Thyroid gland (tissue), 4 donors: Measurements from ENCODE around the gene CRYBA4. TPM values are rescaled to one million over a fixed set of nuclear protein-coding genes. Genes with fewer than 3 reads are reported as not detected.

ENCODE experiments used
- DNase-seq, 2 donors: peaks; one replicate each; pipeline ENCODE4 v3.0.0-alpha.2; 2019
- H3K27ac ChIP-seq, 3 donors: fragments of 200-600 bp; sonication (generic); 1 replicate in 2 of 3; 2 replicates in 1 of 3; pipeline ENCODE4 v1.5.1; 2016 to 2019; ENCODE audit warnings: mild to moderate bottlenecking in 1 of 3, moderate library complexity in 1 of 3
- H3K27me3 ChIP-seq: fragments of 200-600 bp; sonication (generic); one replicate; pipeline ENCODE4 v1.5.1; 2019
- H3K36me3 ChIP-seq, 2 donors: fragments of 200-600 bp; sonication (generic); one replicate each; pipeline ENCODE4 v1.5.1; 2016 to 2019
- H3K4me1 ChIP-seq, 2 donors: fragments of 200-600 bp; sonication (generic); one replicate each; pipeline ENCODE4 v1.5.1; 2017 to 2019
- H3K4me3 ChIP-seq, 3 donors: fragments of 200-600 bp; sonication (generic); replicated peaks in 1 of 3; 1 replicate in 2 of 3; 2 replicates in 1 of 3; pipeline ENCODE4 v1.5.1; 2016; ENCODE audit warnings: mild to moderate bottlenecking in 1 of 3
- H3K9me3 ChIP-seq: fragments of 200-600 bp; sonication (generic); one replicate; pipeline ENCODE4 v1.5.1; 2017
- POLR2A ChIP-seq, 2 donors: fragments of 450-650 bp; IDR thresholded peaks; one replicate each; pipeline ENCODE4 v1.6.1; 2017; ENCODE audit warnings: antibody characterized with exemption in 2 of 2, mild to moderate bottlenecking in 2 of 2, moderate library complexity in 1 of 2
- WGBS, 2 donors: methylation state at CpG; one replicate each; pipeline ENCODE4 v1.1.5; 2017; 5-methylcytosine and 5-hydroxymethylcytosine counted together
- intact Hi-C: fragments of 100-400 bp; cut with DNase I; formaldehyde crosslinking; loops from one replicate; pipeline ENCODE4 v1.15.1; 2023
- total RNA-seq, 4 donors: library from RNA; depleted of rRNA; stranded (reverse); fragments of >200 nt; gene quantifications; one replicate each; pipeline ENCODE4 v1.2.3, GENCODE V29; 2016
- TF ChIP-seq, protein P1 (sequence below), 6 experiments: fragments of 200-600 bp in 3 of 6; fragments of 450-650 bp in 3 of 6; sonication (generic) in 3 of 6; IDR thresholded peaks; one replicate each; pipeline ENCODE4 v1.5.1; 2016 to 2019; ENCODE audit warnings: antibody characterized with exemption in 6 of 6, mild to moderate bottlenecking in 2 of 6, inconsistent platforms in 1 of 6, moderate library complexity in 1 of 6

Gene CRYBA4
- not detected for total RNA-seq

DNA sequence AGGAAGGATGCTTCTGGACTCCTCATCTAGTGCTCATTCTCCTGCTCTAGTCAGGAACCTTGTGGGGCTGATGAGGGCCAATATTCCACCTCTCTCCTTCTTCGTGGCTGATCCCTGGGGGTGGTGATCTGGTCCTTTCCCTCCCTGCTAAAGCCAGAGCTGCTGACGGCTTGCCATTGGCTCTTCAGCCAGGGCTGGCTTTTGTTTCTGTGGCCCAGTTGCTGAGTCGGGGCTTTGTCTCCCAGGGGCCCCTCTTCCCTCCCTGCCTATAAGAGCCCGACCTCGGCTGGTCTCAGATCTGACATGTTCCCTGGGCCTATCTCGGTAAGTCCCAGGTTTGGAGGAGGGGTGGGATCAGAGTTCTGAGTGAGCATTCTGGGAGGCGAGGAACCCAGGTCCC lies at the start of gene CRYBA4:
Gene CRYBA4, plus strand, starts transcription at position 301 of the 400 bp plus-strand sequence. CDS start 634 bp downstream, outside the sequence.
- H3K9me3 ChIP-seq, result no peaks in the 10 kb centered on the region
- no peak for DNase-seq
- intact Hi-C loops, result no loop called here
- TF ChIP-seq POLR2A (IDR thresholded peaks at IDR 0.05), result no peak
- TF ChIP-seq, protein P1, sequence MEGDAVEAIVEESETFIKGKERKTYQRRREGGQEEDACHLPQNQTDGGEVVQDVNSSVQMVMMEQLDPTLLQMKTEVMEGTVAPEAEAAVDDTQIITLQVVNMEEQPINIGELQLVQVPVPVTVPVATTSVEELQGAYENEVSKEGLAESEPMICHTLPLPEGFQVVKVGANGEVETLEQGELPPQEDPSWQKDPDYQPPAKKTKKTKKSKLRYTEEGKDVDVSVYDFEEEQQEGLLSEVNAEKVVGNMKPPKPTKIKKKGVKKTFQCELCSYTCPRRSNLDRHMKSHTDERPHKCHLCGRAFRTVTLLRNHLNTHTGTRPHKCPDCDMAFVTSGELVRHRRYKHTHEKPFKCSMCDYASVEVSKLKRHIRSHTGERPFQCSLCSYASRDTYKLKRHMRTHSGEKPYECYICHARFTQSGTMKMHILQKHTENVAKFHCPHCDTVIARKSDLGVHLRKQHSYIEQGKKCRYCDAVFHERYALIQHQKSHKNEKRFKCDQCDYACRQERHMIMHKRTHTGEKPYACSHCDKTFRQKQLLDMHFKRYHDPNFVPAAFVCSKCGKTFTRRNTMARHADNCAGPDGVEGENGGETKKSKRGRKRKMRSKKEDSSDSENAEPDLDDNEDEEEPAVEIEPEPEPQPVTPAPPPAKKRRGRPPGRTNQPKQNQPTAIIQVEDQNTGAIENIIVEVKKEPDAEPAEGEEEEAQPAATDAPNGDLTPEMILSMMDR (IDR thresholded peaks at IDR 0.05), result no peak
- H3K27ac ChIP-seq, result no peak within 1 kb of the TSS
- 71 to 91% methylated on average over 7 of the region's 7 CpGs for WGBS, 2 donors
- no peak within 1 kb of the TSS for H3K4me3 ChIP-seq
- no peaks in the 10 kb centered on the region for H3K27me3 ChIP-seq
- H3K36me3 ChIP-seq, result no peaks in the 10 kb centered on the region
- H3K4me1 ChIP-seq, result peaks cover 0 to 4% of the 10 kb centered on the region in 2 donors

DNA sequence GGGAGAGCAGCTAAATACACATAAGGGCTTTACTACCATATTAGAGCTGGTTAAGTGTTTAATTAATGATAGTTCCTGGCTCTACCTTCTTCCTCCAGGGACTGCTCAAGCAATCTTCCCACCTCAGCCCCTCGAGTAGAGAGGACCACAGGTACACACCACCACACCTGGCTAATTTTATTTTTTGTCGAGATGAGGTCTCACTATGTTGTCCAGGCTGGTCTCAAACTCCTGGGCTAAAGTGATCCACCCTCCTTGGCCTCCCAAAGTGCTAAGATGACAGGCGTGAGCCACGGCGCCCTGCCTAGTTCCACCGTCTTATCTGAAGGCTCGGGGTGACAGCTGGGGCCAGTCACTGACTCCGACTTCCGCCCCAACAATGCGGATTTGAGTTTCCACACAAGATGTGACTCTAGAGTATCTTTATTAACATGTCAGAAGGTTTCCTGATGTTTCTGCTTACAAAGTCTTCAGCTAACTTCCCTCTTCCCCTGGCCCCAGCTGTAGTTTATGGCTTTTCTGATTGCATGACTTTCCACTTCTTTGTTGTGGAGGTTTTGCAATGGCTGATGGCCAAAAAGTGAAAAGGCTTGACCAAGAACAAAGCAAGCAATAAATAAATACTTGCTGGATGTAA lies 48.6 kb upstream of the CRYBA4 start:
- no peaks in the 10 kb centered on the region for H3K27me3 ChIP-seq
- intact Hi-C loops, result no loop called here
- H3K9me3 ChIP-seq, result no peaks in the 10 kb centered on the region
- TF ChIP-seq, protein P1 (IDR thresholded peaks at IDR 0.05), result no peak
- no peak for TF ChIP-seq POLR2A (IDR thresholded peaks at IDR 0.05)
- H3K4me3 ChIP-seq, result no peak overlapping the region
- no peak overlapping the region for H3K27ac ChIP-seq
- WGBS, 2 donors, result 78 to 84% methylated on average over 10 of the region's 10 CpGs
- no peak for DNase-seq
- H3K4me1 ChIP-seq, result peaks cover 15 to 22% of the 10 kb centered on the region in 2 donors
- H3K36me3 ChIP-seq, result no peaks in the 10 kb centered on the region

DNA sequence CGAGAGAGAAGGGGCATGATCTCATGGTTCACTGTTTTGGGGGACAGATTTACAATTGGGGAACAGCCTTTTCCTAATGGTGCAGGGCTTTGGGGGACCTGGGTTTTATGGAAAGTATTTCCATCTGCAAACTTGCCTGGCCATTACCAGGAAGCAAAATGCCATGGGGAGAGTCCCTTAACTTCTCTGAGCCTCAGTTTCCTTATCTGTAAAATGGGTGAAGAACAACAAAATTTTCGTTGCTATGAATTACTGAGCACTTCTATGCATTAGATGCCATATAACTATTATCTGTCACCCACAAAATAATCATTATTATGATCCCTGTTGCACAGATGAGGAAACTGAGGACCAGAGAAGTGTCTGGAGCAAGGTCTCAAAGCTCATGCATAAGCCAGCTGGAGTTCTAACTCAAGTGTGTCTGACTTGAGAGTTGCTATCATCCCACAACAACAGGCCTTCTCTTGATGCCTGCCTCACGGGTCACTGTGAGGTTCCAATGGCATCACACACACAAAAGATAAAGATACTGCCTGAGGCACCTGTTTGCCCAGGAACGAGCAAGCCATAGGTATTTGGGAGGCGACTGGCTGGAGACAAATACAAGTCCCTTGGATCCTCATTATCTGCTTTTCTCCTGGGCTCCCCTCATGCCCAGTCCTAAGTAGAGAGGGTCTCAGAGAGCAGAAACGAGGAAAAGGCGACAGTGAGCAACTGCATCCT lies 47.6 kb upstream of the CRYBA4 start:
- Histone ChIP-seq H3K9me3 (no peaks in the 10 kb centered on the region), H3K4me3 (no peak overlapping the region), H3K27me3 (no peaks in the 10 kb centered on the region), H3K4me1 (peaks cover 11 to 17% of the 10 kb centered on the region in 2 donors), H3K27ac (no peak overlapping the region), H3K36me3 (no peaks in the 10 kb centered on the region)
- DNase-seq, result no peak
- intact Hi-C loops, result no loop called here
- TF ChIP-seq, protein P1 (IDR thresholded peaks at IDR 0.05), result no peak
- no peak for TF ChIP-seq POLR2A (IDR thresholded peaks at IDR 0.05)
- 80 to 82% methylated on average over 7 of the region's 7 CpGs for WGBS, 2 donors

DNA sequence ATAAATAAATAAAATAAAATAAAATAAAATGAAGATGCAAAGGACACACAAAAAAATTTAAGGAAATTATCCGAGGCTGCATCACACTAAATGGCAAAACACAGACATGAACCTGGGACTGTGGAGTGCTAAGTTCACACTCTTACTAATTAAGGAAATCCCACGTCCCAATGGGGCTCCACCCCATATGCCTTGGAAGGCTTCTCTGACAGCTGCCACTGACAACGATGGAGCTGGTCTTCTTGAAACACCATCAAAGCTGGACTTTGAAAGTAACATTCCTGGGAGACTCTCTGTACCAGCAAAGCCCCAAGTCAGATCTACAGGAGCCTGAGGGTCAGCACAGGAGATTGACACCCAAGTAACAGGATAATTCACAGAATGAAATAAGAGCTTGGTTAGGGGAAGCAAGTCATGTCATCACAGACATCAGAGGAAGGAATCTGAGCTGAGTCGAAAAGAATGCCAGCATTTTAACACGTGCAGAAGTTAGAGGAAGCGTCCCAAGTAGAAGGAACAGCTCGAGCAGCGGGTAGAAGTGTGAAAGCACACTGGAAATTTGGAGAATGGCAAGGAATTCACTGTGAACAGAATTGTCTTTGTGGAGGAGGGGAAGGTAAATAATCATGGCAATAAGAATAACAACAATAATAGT lies 45.6 kb upstream of the CRYBA4 start:
- H3K36me3 ChIP-seq, result no peaks in the 10 kb centered on the region
- no peaks in the 10 kb centered on the region for H3K9me3 ChIP-seq
- peaks cover 7 to 11% of the 10 kb centered on the region in 2 donors for H3K4me1 ChIP-seq
- H3K4me3 ChIP-seq, result no peak overlapping the region
- H3K27me3 ChIP-seq, result no peaks in the 10 kb centered on the region
- intact Hi-C loops, result no loop called here
- WGBS, 2 donors, result 69 to 78% methylated on average over 8 of the region's 8 CpGs
- no peak for DNase-seq
- no peak for TF ChIP-seq POLR2A (IDR thresholded peaks at IDR 0.05)
- TF ChIP-seq, protein P1 (IDR thresholded peaks at IDR 0.05), result no peak
- no peak overlapping the region for H3K27ac ChIP-seq

DNA sequence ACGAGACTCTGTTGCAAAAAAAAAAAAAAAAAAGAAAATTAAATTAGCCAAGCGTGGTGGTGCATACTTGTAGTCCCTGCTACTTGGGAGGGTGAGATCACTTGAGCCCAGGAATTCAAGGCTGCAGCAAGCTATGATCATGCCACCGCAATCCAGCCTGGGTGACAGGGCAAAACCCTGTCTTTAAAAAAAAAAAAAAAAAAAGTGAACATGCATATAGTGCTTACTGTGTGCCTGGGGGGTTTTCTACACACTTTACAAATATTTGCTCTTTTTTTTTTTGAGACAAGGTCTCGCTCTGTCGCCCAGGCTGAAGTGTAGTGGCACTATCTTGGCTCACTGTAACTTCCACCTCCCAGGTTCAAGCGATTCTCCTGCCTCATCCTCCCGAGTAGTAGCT lies 44.7 kb upstream of the CRYBA4 start:
- no peak overlapping the region for H3K4me3 ChIP-seq
- no peak for DNase-seq
- no peaks in the 10 kb centered on the region for H3K27me3 ChIP-seq
- peaks cover 0 to 3% of the 10 kb centered on the region in 2 donors for H3K36me3 ChIP-seq
- peaks cover 7 to 11% of the 10 kb centered on the region in 2 donors for H3K4me1 ChIP-seq
- WGBS, 2 donors, result 89 to 96% methylated on average over 7 of the region's 7 CpGs
- intact Hi-C loops, result no loop called here
- H3K9me3 ChIP-seq, result no peaks in the 10 kb centered on the region
- no peak overlapping the region for H3K27ac ChIP-seq
- TF ChIP-seq POLR2A (IDR thresholded peaks at IDR 0.05), result no peak
- TF ChIP-seq, protein P1 (IDR thresholded peaks at IDR 0.05), result no peak
